Upper lobe of left lung (tissue), 6 donors: ENCODE measurements around the gene ATOX1. TPM values are rescaled to one million over a fixed set of nuclear protein-coding genes. Genes with fewer than 3 reads are reported as not detected.

ENCODE experiments used
- ATAC-seq, 2 donors: fragments of 200-7000 bp; cut with Tn5 transposase; one replicate each; pipeline ENCODE4 v1.9.1; 2022; ENCODE audit warnings: mild to moderate bottlenecking in 2 of 2, moderate library complexity in 2 of 2; ENCODE audit not compliant: low FRiP score in 2 of 2
- DNase-seq, 2 donors: peaks; one replicate each; pipeline ENCODE4 v3.0.0-alpha.2; 2019 to 2020
- H3K27ac ChIP-seq, 4 donors: fragments of 200-600 bp; sonication (generic); one replicate each; pipeline ENCODE4 v1.5.1; 2016 to 2019
- H3K27me3 ChIP-seq, 4 donors: fragments of 200-600 bp; sonication (generic); one replicate each; pipeline ENCODE4 v1.5.1; 2017 to 2019
- H3K36me3 ChIP-seq, 4 donors: fragments of 200-600 bp; sonication (generic); one replicate each; pipeline ENCODE4 v1.5.1; 2016 to 2019
- H3K4me1 ChIP-seq, 4 donors: fragments of 200-600 bp; sonication (generic); one replicate each; pipeline ENCODE4 v1.5.1; 2018 to 2019
- H3K4me3 ChIP-seq, 4 donors: fragments of 200-600 bp; sonication (generic); one replicate each; pipeline ENCODE4 v1.5.1; 2017 to 2019; ENCODE audit warnings: mild to moderate bottlenecking in 2 of 4, moderate library complexity in 1 of 4
- H3K9me3 ChIP-seq, 4 donors: fragments of 200-600 bp; sonication (generic); one replicate each; pipeline ENCODE4 v1.5.1; 2018 to 2019
- CTCF ChIP-seq, 6 experiments: fragments of 450-650 bp in 4 of 6; fragments of 200-600 bp in 2 of 6; sonication (generic) in 2 of 6; IDR thresholded peaks; one replicate each; pipeline ENCODE4 v1.5.1; 2016 to 2019; ENCODE audit warnings: antibody characterized with exemption in 6 of 6
- EP300 ChIP-seq, 4 donors: sonication (generic); formaldehyde crosslinking; IDR thresholded peaks; one replicate each; pipeline ENCODE4 v1.5.1; 2017; ENCODE audit warnings: antibody characterized with exemption in 4 of 4, control low read depth in 2 of 4
- POLR2A ChIP-seq, 4 donors: fragments of 450-650 bp; IDR thresholded peaks; one replicate each; pipeline ENCODE4 v1.5.1; 2016 to 2017; ENCODE audit warnings: antibody characterized with exemption in 4 of 4, mild to moderate bottlenecking in 2 of 4
- POLR2AphosphoS5 ChIP-seq, 2 donors: sonication (generic); formaldehyde crosslinking; IDR thresholded peaks; one replicate each; pipeline ENCODE4 v1.5.1; 2017; ENCODE audit warnings: antibody characterized with exemption in 2 of 2
- WGBS, 2 donors: methylation state at CpG; one replicate each; pipeline ENCODE4 v1.1.5; 2017 to 2018; 5-methylcytosine and 5-hydroxymethylcytosine counted together
- total RNA-seq, 6 donors: library from RNA; depleted of rRNA in 4 of 6; stranded (reverse); fragments of >200 nt in 4 of 6; gene quantifications; one replicate each; pipeline versions ENCODE4 v1.1.0 to v1.2.1, GENCODE V29; 2016 to 2021
- donor health status: DM: no; HTN: no; CAD: no; lungs with moderate emphysema.
- donor health status: DM: no; HTN: yes; CAD: no; lungs with severe emphysema.

The ATOX1 gene
- total RNA-seq, 6 donors from 2014 or later: 57.6 to 87.0 (median 66.9) TPM

GRCh38 chr5:151718153-151718552, 40.3 kb downstream of the ATOX1 start:
- ATAC-seq (peak in 1 of 2 donors; percentile 8), DNase-seq (no peak)
- peaks cover 8 to 22% (median 19%) of the 10 kb centered on the region in 4 donors for H3K4me1 ChIP-seq
- 63 to 80% methylated on average over 2 of the region's 2 CpGs for WGBS, 2 donors
- no peaks in the 10 kb centered on the region for H3K36me3 ChIP-seq
- H3K27ac ChIP-seq: peak overlapping the region in 3 of 4 donors; percentile 35 to 71 (median 45)
- TF ChIP-seq POLR2AphosphoS5 (IDR thresholded peaks at IDR 0.05) (no peak), CTCF (IDR thresholded peaks at IDR 0.05) (no peak), EP300 (IDR thresholded peaks at IDR 0.05) (no peak), POLR2A (IDR thresholded peaks at IDR 0.05) (no peak)
- H3K4me3 ChIP-seq: no peak overlapping the region
- no peaks in the 10 kb centered on the region for H3K9me3 ChIP-seq
- no peaks in the 10 kb centered on the region for H3K27me3 ChIP-seq

- ATAC-seq: peak in 1 of 2 donors; percentile 1
- DNase-seq: peak in 1 of 2 donors; percentile 27
- 45 to 51% methylated on average over 3 of the region's 3 CpGs for WGBS, 2 donors
Observed at GRCh38 chr5:151717416-151717815, 41.0 kb downstream of the ATOX1 start.

GRCh38 chr5:151709109-151709735, 49.2 kb downstream of the ATOX1 start:
- Histone ChIP-seq H3K36me3 (no peaks in the 10 kb centered on the region), H3K27ac (no peak overlapping the region), H3K27me3 (no peaks in the 10 kb centered on the region), H3K4me1 (peaks cover 0 to 7% (median 4%) of the 10 kb centered on the region in 4 donors), H3K9me3 (no peaks in the 10 kb centered on the region), H3K4me3 (no peak overlapping the region)
- DNase-seq (no peak), ATAC-seq (no peak)
- no peak for TF ChIP-seq EP300 (IDR thresholded peaks at IDR 0.05)
- no peak for TF ChIP-seq POLR2A (IDR thresholded peaks at IDR 0.05)
- no peak for TF ChIP-seq POLR2AphosphoS5 (IDR thresholded peaks at IDR 0.05)
- no peak for TF ChIP-seq CTCF (IDR thresholded peaks at IDR 0.05)
- WGBS, 2 donors: 79 to 87% methylated on average over 13 of the region's 13 CpGs

More at GRCh38 chr5:151717416-151717815, 41.0 kb downstream of the ATOX1 start:
- H3K4me3 ChIP-seq: no peak overlapping the region
- H3K4me1 ChIP-seq: peaks cover 7 to 22% (median 18%) of the 10 kb centered on the region in 4 donors
- H3K9me3 ChIP-seq: no peaks in the 10 kb centered on the region
- H3K27ac ChIP-seq: peak overlapping the region in 2 of 4 donors; percentile 45 to 71
- no peaks in the 10 kb centered on the region for H3K36me3 ChIP-seq
- TF ChIP-seq POLR2AphosphoS5 (IDR thresholded peaks at IDR 0.05) (no peak), POLR2A (IDR thresholded peaks at IDR 0.05) (no peak), CTCF (IDR thresholded peaks at IDR 0.05) (no peak), EP300 (IDR thresholded peaks at IDR 0.05) (no peak)
- no peaks in the 10 kb centered on the region for H3K27me3 ChIP-seq

- H3K27me3 ChIP-seq: no peaks in the 10 kb centered on the region
- no peaks in the 10 kb centered on the region for H3K9me3 ChIP-seq
- no peak for DNase-seq
- no peak for ATAC-seq
- H3K4me1 ChIP-seq: peaks cover 0 to 7% (median 4%) of the 10 kb centered on the region in 4 donors
- no peaks in the 10 kb centered on the region for H3K36me3 ChIP-seq
- H3K27ac ChIP-seq: peak overlapping the region in 2 of 4 donors; percentile 1 to 58
- TF ChIP-seq CTCF (IDR thresholded peaks at IDR 0.05) (no peak), POLR2A (IDR thresholded peaks at IDR 0.05) (no peak), EP300 (IDR thresholded peaks at IDR 0.05) (no peak), POLR2AphosphoS5 (IDR thresholded peaks at IDR 0.05) (no peak)
- no peak overlapping the region for H3K4me3 ChIP-seq
Observed at GRCh38 chr5:151708126-151708525, 50.3 kb downstream of the ATOX1 start.

GRCh38 chr5:151707567-151707966, 50.9 kb downstream of the ATOX1 start:
- H3K27me3 ChIP-seq: no peaks in the 10 kb centered on the region
- no peak for TF ChIP-seq EP300 (IDR thresholded peaks at IDR 0.05)
- TF ChIP-seq CTCF (IDR thresholded peaks at IDR 0.05): no peak
- no peak for TF ChIP-seq POLR2A (IDR thresholded peaks at IDR 0.05)
- no peak for TF ChIP-seq POLR2AphosphoS5 (IDR thresholded peaks at IDR 0.05)
- H3K9me3 ChIP-seq: no peaks in the 10 kb centered on the region
- WGBS, 2 donors: 56 to 62% methylated on average over 2 of the region's 2 CpGs
- no peaks in the 10 kb centered on the region for H3K36me3 ChIP-seq
- H3K4me1 ChIP-seq: peaks cover 0 to 7% (median 4%) of the 10 kb centered on the region in 4 donors
- H3K27ac ChIP-seq: peak overlapping the region in 2 of 4 donors; percentile 1 to 58
- ATAC-seq: no peak
- H3K4me3 ChIP-seq: no peak overlapping the region
- DNase-seq: no peak
